ENCODE results near the gene COBLL1.
"Not testable (repeated sequence)": the region's sequence is repeated elsewhere in the genome, so short reads cannot be mapped to it uniquely, and the experiment has no call there.

COBLL1 gene

DNA sequence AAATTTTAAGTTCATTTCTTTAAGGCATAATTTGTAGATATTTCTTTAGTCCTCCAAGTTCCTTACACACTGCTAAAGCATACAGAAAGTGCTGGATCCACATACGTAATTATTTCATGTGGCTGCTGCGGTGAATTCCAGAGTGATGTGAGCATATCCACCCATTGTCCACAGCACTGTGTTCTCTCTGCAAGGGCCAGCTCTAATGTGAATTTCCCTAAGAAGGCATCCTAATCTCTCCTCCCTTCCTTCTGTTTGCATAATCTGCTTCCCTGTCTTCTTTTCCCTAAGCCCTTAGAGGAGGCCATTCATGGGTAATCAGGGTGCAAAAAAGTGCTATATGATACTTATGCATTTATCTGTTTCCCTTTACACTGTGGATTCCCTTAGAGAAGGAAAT is 57.2 kb downstream of the COBLL1 start:
- no peak for DNase-seq

DNA sequence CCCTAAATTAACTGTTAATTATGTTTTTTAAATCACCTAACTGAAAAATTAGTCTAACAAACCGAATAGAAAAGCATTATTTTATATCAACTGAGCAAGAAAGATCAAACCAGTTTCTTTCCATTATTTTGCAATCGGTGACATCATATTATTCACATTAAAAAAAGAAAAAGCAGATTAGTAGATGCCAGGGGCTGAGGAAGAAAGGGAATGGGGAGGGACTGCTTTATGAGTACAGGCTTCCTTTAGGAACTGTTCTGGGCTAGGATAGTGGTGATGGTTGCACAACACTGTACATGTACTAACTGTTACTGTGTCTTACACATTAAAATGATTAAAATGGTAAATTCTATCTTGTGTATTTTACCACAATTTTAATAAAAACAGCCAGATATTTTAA is 59.3 kb downstream of the COBLL1 start:
- no peak for DNase-seq

DNA sequence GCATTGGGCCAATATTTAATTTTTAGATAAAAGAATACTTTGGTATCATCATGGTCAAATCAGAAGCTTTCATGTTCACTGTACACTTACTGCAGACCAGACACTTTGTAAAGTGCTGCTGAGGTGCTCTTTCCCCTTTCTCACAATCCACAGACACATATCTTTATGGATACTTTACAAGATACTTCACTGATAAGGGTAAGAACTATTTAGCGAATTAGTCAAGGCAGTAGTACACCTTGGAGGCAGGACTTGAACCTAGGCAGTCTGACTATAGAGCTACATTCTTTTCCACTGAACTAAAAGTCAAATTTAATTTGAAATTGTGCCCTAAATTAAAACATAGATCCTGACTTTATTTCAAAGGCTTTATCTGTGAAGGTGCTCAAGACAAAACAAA is 60.2 kb downstream of the COBLL1 start:
- no peak for DNase-seq

GRCh38 chr2:164780611-164781178 is 60.9 kb downstream of the COBLL1 start:
- DNase-seq = no peak

- no peak for DNase-seq
These were observed 62.1 kb downstream of the COBLL1 start for GRCh38 chr2:164779383-164780057.

DNA sequence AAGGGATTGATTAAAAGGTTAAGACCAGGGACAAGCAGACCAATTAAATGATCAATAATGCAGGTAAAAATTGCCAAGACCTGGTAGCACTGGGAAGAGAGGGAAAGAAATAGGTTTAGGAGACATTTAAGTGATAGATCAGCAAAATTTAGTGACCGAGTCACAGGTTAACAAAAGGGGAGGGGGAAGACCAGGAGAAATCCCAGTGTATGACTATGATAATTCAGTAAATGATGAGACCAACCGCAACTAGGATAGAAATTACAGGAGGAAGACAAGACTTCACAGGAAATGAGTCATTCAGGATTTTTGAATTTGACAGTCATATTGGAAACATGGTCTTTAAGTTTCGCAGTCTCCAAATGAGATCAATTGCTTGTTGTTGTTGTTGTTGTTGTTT is 62.9 kb downstream of the COBLL1 start:
- no peak for DNase-seq

DNA sequence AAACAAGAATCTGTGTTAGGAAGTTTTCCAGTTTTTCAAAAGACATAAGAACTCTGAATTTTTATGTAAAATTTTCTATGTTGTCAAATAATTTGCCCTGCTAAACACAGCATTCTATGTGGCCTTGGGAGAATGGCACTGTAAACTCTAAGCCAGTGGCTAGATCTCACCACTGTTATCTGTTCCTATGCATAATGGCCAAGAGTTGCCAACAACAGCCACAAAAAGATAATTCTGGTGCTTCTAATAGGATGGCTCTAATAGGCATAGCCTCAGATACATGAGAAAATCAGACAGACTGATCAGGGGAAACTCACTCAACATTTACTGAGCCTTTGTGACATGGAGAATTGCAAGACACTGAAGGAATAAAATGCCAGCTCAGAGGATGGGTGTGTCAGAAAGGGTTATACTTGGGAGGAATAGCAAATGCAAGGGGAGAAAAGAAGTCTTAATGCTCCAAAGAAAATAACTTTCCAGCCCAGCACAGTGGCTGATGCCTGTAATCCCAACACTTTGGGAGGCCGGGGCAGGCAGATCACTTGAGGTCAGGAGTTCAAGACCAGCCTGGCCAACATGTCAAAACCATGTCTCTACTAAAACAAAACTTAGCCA is 63.7 kb downstream of the COBLL1 start:
- no peak for DNase-seq

DNA sequence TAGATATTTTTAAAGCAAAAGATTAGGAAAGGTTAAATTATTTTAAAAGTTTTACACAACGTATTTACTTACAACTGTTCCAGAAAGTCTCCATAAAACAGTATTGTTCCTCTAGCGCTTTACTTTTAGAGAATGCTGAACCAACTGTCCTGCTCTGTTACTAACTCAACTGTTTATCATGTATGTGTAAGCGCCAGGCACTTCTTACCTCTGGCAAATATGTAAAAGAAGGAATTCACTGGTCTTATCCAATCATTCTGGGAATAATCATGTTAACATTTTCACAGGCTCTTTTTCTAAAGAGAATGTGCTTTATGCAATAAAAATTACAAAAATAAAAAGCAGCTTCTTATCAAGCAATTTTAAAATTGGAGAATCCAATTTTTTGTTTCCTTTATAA is 68.0 kb downstream of the COBLL1 start:
- DNase-seq = no peak

DNA sequence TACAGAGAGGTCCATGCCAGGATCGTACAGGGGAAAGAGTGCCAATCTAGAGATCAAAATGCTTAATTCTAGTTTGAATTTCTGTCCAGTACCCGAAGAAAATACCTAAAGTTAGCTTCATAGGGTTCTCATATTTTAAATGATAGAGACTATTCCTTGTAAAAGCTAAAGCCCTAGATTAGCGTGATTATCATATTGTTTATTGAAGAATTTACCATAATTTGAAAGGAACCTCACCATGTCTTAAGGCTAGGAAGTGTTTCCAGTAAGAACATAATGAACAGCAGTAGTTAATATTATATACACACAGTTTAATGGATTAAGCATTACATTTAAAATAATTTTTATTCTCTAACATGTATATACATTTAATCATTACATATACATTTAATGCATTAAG is 68.5 kb downstream of the COBLL1 start:
- DNase-seq = no peak

- DNase-seq = no peak
These were observed 69.7 kb downstream of the COBLL1 start for GRCh38 chr2:164771897-164772296.

DNA sequence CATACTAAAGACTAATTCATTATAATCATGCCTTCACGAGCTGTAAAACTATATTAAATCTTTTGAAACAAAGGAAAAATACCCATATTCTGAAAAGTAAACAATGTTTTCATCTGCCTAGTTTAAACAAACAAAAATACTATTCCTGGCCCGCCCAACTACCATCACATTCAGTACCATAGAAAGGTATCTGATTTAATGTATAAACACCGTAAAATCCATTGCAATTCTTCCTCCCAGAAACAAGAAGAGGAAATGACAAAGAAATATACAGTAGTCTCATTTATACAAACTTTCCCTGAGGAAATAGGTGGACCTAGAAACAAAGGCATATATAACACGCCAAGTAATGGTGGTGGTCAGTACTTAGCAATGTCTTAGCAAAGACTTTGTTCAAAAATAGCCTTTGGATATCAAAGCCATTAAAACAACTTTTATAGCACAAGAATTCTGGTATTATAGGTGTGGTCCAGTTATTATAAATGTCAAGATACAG is 71.2 kb downstream of the COBLL1 start:
- DNase-seq = no peak

DNA sequence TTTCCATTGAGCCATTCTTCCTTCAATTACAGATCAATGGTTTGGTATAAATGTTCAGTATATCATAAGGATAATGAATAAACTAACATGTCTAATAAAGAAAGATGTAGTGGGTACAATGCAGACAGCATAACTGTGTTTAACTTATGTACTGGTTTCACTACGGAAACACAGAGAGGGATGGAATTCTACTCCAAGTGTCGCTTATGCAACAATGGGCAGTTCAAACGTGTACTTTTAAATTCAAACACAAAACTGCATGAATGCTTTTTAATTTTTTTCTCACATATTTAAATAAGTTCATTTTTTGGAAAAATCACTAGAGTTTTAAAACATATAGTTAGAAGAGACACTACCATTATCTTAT is 74.7 kb downstream of the COBLL1 start:
- DNase-seq = no peak

GRCh38 chr2:164766216-164766953 is 75.2 kb downstream of the COBLL1 start:
- DNase-seq = no peak

GRCh38 chr2:164764996-164765395 is 76.6 kb downstream of the COBLL1 start:
- no peak for DNase-seq

GRCh38 chr2:164764474-164764873 is 77.1 kb downstream of the COBLL1 start:
- no peak for DNase-seq

DNA sequence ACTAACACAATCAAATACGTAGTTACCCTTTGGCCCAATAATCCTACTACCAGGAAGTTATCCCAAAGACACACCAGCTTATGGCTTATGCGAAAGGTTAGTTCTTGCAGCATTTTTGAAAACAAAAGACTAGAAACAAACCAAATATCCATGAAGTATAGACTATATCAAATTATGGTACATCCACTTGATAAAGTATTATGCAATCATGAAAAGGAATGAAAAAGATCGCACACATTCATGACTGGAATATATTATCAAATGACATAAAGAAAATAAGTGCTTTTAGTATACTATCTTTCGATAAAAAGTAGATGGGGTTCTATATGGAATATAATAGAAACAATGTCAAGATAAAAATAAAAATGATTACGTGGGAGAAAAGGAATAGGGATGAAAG is 78.2 kb downstream of the COBLL1 start:
- no peak for DNase-seq

GRCh38 chr2:164761737-164762460 is 79.7 kb downstream of the COBLL1 start:
- DNase-seq = no peak

- not testable (repeated sequence) for DNase-seq
These were observed 80.4 kb downstream of the COBLL1 start for GRCh38 chr2:164761201-164761600.

DNA sequence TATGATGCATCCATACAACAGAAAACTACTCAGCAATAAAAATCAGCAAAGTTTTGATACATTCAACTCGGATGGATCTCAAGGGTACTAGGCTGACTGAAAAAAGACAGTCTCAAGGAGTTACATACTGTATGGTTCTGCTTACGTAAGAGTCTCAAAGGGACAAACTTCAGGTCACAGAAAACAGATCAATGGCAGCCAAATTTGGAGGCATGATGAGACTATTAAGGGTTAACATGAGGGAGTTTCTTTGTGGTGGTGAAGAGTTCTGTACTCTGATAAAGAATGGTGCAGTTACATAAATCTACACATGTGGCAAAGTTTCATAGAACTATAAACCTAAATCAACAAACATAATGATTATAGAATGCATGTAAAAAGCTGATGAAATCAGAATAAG is 81.4 kb downstream of the COBLL1 start:
- no peak for DNase-seq

- DNase-seq = no peak
These were observed 83.5 kb downstream of the COBLL1 start for GRCh38 chr2:164757934-164758695.

DNA sequence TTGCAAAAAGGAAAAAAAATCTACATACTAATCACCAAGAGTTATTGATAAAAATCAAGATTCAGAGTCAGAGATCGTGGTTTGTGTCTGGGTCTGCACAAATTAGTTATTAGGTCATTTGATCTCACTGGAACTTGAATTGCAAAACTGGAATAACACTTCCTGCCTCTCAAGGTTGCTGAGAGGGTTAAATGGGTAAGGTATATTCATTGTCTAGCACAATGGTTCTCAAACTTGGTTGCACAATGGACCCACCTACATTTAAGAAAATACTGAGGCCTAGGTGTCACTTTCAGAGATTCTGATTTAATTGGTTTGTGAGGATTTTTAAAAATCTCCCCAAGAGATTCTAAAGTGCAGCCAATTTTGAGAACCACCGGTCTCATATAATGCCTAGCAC is 84.8 kb downstream of the COBLL1 start:
- DNase-seq = no peak

DNA sequence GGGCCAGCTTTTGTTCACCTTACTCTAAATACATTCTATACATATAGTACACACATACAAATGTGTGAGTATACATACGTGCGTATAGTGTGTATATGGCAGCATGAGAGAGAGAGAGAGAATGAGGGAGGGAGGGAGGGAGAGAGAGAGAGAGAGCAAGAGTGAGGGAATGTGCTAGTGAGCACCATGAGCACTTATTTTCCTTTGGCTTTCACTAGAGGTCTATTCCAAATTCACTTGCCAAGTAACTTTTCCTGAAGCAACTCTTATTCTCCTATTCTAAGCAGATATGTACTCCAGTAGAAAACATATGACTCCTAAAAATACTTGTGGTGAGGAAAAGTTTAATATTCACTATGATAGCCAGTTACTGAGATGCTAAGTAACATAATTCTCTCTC is 85.7 kb downstream of the COBLL1 start:
- DNase-seq = no peak
